CMK (cell line): Measurements from ENCODE around the gene OSBPL6.
"Not testable (repeated sequence)": the region's sequence is repeated elsewhere in the genome, so short reads cannot be mapped to it uniquely, and the experiment has no call there.

Experiments
- DNase-seq: peaks from one replicate; pipeline ENCODE4 v3.0.0-alpha.2; 2010; ENCODE audit warnings: low read depth

The OSBPL6 gene

DNA sequence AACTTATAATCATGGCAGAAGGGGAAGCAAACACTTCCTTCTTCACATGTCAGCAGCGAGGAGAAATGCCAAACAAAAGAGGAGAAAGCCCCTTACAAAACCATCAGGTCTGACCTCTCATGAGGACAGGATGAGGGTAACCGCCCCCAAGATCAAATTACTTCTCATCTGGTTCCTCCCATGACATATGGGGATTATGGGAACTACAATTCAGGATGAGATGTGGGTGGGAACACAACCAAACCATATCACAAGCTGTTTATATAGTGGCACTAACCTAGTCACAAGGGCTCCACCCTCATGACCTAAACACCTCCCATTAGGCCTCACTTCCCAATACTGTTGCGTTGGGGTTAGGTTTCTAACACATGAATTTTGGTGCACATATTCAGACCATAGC is 110.0 kb downstream of the OSBPL6 start:
- DNase-seq = no peak

DNA sequence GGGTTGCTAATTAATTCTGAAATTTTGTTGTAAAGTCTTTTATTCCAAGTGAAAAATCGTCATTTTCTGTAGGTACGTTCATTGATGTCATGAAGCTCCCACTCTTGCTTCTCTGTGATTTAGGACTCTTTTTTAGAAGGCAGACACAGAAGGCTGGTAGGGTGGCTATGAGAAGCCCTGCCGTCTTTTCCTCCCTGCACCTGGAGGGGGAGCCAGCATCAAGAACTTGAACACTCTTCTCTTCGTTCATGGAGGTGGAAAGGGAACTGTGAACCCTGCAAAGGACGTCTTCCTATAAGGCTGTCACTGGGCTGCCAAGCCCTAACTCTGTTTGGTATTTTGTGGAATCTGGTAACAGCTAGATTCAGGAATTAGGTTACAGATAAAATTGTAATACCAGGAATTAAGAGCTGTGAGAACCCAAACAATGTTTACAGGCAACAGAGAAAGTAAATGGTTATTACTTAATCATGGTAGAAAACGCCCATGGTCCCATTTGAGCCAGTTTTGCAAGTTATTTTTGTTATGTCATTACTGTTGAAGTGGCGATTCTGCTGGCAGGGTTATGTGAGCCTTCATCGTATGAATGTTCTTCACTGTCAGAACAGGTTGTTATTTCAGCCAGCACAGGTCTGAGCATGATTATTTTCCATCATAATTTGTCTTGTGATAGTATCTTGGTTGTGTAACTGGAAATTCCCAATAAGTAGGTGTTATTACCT is 112.2 kb downstream of the OSBPL6 start:
- DNase-seq = peak; percentile 12

DNA sequence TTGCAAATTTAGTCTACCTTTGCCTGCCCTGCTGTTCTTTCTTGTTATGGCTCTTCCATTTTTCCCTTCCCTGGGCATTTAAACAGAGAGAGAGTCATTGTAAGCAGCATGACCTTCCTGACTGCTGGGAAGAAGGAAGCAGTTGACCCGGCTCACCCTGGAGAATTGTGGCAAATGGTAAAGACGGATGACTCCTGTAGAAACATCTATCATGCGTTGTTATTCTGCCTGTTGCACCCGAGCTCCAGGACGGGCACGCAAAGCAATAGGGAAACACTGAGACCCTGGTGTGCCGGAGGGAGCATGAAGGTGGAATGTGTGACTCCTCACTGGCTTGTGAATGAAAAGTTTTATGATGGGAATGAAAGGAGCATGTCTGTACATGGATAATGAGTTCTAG is 113.3 kb downstream of the OSBPL6 start:
- no peak for DNase-seq

DNA sequence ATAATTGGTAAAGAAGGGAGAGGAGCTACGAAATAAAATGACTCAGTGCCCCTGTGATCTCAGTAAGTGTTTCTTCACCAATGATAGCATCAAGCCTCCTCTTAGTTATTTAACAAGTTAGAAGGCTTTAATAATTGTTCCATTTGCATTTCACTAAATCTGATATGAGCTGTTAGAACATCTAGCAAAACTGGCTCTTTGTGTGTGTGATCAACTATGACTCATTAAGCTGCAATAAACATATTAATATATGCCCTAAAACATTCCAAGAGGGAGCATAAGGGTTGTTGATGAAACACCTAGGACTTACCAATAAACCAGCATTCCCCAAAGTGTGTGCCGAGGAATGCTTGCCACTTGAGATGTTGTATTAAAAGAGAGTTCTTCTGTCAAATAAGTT is 115.2 kb downstream of the OSBPL6 start:
- DNase-seq = no peak

DNA sequence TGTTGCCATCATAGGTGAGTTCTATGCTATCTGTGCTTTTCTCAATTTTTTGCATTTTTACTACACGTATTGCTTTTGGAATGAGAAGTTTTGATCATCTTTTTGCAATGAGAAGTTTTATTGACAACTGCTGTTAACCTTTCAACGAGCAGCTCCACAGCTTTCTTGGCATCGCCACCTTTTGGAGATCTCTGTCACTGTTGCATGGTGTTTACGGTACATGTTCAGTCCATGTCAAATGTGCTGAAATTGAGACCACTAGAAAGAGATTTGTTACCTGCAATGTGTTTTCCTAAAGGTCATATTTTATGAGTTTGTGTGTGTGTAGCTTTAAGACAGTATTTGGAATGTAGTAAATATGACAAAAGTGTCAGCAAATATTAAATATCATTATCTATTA is 120.8 kb downstream of the OSBPL6 start:
- no peak for DNase-seq

DNA sequence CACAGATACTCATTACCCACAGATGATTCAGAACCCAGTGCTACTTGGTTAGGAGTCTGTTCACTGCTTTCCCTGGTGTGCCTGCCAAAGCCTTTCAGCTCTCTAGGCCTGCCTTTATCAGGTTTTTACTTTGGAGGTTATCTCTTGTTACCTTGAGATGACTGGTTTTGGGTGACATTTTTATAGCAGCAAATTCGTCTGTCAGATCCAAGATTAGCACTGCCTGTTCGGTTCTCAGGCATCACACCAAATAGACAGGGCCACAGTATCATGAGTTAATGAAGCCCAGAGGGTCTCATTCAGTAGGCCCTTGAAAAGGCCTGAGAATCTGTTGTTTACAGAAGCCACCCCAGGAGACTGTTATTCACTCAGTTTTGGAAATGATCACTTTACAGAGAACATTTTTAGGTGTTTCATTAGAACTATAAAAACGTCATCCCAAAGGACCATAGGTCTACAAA is 121.2 kb downstream of the OSBPL6 start:
- DNase-seq = no peak

DNA sequence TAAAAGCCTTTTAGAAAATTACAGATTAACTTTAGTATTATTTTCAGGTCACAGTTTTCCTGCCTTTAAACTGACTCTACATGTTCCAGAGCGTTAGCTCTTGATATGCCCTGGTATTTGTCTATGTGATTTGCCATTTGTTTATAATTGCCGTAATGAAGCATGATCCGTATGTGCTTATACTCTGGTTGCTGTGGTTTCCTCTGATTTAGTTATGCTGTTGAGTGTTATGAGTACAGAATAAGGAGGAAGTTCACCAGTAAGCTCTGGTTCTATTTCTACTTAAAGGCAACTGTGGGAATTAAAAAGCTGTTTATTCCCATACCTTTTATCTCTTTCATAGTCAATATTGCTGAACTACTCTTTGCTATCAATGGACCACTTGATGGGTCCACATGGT is 123.5 kb downstream of the OSBPL6 start:
- no peak for DNase-seq

DNA sequence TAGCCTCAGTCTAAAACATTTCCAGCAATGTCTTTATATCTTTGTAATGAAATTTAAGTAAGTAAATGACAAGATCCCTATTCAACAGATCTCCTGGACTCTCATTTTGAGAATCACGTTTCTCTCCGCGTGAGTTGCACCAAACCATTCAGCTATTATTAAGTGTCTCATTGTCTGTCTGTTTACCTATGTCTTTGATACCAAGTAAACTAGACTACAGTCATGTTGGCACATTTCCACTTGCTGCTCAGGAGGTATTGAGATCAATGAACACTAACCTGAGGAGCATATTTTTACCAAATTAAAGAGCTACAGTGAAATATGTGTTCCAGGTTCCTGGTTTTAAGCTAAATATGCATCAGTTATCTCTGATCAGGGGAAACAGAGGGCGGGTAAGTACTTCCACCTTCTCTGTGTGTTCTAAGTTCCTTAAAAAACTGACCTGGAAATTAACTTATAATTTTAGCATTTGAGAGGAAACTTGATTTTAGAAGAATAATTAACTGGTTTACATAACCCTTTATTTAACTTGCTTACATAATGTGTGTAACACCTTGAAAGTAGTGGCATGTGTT is 125.8 kb downstream of the OSBPL6 start:
- DNase-seq = no peak

DNA sequence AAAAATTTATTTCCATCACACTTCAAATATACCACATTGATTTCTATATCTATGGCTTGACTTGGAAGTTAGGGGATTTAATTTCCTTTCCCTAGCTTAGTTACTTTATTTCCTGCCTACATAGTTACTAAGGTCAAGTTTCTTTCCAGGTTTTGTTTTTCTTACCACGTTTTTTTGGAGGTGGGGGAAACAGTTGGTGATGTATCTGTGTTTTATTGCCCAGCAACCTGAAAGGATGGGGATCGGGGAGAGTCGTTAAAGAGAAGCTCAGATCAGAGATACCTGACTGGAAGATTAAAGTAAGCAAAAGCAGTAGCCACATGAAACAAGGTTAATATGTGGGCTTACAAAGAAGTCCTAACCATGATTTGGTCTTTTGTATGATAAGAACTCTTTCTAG is 127.8 kb downstream of the OSBPL6 start:
- DNase-seq = no peak

DNA sequence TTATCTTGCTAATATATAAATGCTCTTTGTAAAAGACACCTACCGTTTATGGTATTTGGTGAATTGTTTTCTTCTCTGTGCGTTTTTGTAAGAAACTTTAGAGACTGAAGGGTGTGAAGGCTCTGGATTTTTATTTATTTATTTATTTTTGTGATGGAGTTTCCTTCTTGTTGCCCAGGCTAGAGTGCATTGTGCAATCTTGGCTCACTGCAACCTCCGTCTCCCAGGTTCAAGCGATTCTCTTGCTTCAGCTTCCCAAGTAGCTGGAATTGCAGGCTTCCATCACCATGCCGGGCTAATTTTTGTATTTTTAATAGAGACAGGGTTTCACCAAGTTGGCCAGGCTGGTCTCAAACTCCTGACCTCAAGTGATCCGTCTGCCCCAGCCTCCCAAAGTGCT is 129.0 kb downstream of the OSBPL6 start:
- DNase-seq = not testable (repeated sequence)

DNA sequence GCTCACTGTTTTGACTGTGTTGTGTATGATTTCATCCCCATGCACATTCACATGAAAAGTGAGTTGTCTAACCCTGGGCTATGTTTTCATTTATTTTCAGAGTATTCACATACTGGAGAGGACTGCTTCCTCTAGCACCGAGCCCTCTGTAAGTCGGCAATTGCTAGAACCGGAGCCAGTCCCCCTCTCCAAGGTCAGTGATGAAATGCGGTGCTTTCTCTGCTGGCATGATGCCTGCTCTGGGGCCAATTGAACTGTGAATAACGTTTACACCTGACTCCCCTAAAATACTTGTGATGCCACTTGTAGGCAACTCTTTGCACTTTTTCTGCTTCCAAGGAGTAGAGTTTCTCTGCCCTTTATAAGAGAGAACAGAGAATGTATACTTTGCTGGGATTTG is 129.8 kb downstream of the OSBPL6 start:
- no peak for DNase-seq

DNA sequence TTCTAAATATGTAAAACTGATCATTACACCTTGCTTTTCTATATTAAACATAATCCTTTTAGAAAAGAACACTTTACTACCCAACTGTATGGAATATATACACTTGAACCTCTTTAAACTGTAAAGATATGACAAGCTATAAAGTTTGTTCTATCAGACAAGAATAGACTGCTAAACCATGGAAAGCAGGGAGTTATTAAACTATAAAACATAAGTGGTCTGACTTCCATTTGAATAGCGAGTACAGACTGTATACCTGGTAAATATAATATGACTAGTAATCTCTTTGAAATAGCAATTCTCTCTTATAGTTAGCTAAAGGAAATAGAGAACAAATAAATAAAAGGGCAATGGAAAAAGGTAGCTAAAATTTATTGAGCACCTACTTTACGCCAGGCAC is 131.0 kb downstream of the OSBPL6 start:
- DNase-seq = no peak

DNA sequence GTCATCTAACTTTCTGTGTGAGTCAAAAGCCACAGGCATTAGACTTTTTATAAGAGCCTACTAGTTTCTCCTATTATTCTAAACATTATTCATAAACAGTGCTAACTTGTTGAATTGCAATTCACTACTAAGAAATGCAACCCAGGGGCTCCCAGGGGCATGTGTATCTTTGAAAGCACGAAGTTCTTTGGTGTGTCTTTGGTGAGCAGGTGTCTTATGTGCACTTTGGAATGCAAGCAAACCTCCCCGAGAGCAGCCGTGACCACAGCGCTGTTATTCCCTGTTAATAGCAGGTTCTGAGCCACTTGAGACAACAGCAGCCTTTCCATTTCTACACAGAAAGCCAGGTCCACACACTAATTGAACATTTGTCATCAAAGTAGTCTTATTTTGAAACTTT is 133.2 kb downstream of the OSBPL6 start:
- DNase-seq = no peak

DNA sequence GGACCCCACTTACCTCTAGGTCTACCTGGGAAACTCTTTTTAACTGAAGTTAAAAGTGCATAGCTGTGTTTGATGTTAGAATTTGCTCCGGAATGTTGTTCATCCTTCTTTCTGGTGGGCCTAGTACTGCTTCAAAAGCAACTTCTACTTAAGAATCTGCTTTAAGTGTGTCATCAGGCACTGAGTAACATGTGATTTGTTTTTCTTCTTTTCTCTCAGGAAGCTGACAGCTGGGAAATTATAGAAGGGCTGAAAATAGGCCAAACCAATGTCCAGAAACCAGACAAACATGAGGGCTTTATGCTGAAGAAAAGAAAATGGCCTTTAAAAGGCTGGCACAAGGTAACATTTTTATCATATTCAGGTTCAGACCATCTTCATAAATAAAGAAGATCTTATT is 133.7 kb downstream of the OSBPL6 start:
- DNase-seq = no peak

DNA sequence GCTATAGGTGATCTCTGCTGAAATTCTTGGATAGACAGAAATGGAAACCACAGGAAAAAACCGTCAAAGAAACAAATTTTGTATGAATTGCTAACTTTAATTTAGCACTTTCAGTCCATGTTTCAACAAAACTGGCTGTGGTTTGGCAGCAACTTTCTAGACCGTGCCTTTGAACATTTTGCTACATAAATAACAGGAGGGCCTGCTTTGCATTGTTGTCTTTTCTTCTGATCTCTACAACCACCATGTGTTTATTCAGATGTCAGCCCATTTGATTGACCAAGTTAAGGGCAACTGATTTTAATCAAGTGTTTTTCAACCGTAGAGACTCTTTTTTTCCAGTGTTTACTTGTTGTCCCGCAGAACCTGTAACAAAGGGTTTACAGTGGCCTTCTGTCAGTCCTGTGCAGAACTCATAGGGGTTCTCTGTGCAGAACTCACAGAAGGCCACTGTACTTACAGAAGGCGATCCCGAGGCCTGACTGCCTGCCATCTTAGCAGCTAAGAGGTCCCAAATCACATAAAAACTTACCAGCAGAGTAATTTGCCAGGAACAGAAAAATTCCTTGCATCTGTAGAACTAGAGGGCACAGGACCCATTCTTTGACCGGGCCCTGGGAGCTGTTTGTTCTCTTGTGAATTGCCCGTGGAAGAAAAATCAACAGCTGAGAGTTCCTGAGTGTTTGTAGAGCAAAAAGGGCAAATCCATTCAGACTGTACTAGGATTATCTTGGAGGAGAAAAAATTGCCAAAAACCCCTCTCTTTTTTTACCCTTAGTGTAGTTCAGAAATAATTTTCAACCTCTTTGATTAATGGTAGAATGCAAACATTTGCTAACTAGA is 136.1 kb downstream of the OSBPL6 start:
- no peak for DNase-seq

DNA sequence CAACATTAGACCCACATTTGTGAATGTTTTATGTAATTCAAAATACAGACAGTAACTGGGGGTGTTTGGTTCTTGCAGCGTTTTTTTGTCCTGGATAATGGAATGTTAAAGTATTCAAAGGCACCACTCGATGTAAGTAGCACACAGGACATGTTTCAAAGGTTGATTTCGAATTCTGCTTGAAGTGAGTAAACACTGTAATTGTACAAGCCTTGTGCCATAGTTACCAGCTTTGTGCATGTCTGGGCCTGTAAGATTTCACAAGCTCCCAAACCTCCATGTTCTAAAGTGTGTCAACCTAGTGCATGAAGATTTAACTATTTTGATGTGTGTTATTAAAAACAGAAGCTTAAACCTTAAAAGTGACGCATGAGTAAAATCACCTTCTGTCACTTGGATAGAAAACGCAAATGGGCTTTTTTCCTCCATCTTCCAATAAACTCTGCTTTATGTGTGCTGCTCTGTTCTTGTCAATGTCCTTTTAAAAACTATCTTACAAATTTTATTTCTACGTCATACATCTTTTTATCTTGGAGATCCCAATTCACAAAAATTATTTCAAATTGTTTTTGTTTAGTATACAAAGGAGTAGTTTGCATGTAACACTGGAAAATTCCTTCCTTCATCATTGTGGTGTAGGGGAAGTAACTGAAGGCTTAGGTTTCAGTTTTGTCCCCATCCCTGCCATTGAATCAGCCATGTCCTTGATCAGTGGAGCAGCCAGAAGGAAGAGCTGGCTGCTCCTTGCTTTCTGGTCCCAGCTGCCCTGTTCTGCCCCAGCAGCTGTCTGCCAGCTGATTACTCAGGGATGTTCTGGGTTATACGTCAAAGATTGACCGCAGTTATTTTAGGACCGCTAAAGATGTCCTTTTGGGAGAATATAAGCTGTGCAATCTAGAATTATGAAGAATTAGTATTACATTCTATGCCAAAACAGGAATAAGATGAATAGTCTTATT is 137.4 kb downstream of the OSBPL6 start:
- no peak for DNase-seq

DNA sequence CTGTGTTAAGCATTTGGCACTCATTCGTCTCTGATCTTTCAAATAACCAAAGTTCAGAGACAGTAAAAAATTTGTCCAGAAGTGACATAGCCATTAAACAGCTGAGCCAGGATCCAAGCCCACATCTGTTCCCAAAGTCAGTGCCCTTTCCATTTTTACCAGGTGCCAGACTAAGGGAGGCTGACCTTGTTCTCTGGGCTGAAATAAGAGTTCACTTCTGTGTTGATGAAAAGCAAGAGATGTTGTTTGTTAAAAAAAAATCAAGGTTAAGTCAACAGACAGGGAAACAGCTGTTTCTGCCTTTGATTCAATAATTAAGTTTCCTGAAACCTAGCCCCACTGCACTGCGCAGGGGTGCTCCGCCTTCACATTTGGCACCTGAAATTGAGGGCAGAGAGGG is 139.5 kb downstream of the OSBPL6 start:
- no peak for DNase-seq

DNA sequence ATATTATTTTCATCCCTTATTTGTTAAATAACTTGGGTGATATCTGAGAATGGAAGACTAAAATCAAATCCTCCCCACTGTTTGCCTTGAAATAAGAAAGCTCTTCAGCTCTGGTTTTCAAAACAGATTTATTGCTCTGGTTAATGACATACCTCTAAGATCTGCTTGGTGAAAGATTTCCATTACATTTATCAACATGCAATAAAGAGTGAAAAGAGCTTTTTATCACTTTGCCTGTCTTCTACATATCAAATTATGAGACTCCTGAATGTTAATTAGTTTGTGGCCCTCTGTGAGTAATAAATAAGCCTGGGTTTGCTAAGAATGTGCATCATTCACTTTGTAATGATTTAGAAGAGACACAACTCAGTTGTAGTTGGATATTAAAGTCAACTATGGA is 140.9 kb downstream of the OSBPL6 start:
- no peak for DNase-seq

DNA sequence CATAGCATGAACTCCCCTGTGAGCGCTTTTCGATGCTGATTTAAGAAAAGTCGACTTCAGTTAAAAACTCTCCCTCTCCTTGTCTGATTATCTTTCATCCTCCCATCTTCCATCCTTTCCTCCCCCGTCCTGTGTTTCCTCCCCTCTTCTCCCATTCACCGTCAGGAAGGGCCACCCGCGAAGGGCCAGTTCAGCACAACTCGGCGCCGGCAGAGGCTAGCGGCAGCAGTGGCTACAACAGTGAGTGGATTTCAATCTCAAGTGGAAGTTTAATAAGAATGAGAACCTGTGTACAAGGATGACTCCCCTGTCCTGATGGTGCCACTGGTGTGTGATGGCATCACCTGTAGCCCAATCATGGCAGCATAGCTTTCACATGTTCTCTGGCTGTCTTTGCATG is 149.8 kb downstream of the OSBPL6 start:
- DNase-seq = no peak

DNA sequence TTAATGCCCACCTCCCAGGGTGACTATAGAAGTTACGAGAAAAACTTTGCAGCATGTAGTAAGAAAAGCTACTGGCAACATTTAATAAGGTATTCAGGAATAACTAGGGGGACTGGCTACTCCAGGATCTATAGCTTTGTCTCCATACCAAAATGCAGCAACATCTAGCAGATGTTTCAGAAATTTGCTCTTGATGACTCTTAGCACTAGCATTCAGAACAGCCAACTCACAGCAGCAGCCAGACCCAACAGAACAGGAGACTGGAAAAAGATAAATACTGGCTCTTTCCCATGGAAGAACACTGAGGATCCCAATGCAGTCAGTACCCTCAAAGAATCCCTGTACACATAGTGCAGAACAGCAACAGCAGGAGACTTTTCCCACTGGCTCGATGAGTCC is 151.6 kb downstream of the OSBPL6 start:
- no peak for DNase-seq

DNA sequence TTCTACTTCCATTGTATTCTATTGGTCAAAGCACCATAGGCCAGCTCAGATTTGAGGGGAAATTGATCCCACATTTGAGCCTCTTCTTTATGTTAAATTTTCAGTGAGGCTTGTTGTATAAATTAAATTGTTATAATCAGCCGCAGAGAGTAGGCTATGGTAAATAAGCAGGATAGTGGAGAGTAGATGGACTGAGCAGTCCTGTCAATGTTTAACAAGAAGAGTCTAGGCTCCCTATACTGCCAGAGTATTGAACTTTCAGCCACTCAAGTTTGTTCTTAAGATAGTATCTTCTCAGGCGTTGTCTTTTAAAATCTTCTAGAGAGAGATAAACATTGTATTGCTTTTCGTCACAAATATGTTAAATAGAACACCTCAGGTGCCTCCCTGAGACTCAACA is 155.7 kb downstream of the OSBPL6 start:
- no peak for DNase-seq

DNA sequence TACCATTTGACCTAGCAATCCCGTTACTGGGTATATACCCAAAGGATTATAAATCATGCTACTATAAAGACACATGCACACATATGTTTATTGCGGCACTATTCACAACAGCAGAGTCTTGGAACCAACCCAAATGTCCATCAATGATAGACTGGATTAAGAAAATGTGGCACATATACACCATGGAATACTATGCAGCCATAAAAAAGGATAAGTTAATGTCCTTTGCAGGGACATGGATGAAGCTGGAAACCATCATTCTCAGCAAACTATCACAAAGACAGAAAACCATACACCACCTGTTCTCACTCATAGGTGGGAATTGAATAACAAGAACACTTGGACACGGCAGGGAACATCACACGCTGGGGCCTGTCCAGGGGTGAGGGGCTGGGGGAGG is 163.4 kb downstream of the OSBPL6 start:
- not testable (repeated sequence) for DNase-seq
